Cardiac fibroblast (primary cell): Measurements from ENCODE around the gene IMP4.

Experiments used
- DNase-seq, 2 donors: peaks; one replicate each; pipeline versions ENCODE4 v3.0.0 to v3.0.0-alpha.2; 2010; ENCODE audit warnings: low read depth in 2 of 2
- H3K4me3 ChIP-seq, 2 donors: replicated peaks in 1 of 2; 1 replicate in 1 of 2; 2 replicates in 1 of 2; pipeline ENCODE4 v1.5.1; 2011; ENCODE audit warnings: low read depth in 2 of 2, low read length in 2 of 2, mild to moderate bottlenecking in 2 of 2, moderate library complexity in 1 of 2
- TF ChIP-seq, protein P1 (sequence below): IDR thresholded peaks from one replicate; pipeline ENCODE4 v1.5.1; 2011; ENCODE audit warnings: low read depth, mild to moderate bottlenecking, low read length, inconsistent platforms

Gene IMP4

DNA sequence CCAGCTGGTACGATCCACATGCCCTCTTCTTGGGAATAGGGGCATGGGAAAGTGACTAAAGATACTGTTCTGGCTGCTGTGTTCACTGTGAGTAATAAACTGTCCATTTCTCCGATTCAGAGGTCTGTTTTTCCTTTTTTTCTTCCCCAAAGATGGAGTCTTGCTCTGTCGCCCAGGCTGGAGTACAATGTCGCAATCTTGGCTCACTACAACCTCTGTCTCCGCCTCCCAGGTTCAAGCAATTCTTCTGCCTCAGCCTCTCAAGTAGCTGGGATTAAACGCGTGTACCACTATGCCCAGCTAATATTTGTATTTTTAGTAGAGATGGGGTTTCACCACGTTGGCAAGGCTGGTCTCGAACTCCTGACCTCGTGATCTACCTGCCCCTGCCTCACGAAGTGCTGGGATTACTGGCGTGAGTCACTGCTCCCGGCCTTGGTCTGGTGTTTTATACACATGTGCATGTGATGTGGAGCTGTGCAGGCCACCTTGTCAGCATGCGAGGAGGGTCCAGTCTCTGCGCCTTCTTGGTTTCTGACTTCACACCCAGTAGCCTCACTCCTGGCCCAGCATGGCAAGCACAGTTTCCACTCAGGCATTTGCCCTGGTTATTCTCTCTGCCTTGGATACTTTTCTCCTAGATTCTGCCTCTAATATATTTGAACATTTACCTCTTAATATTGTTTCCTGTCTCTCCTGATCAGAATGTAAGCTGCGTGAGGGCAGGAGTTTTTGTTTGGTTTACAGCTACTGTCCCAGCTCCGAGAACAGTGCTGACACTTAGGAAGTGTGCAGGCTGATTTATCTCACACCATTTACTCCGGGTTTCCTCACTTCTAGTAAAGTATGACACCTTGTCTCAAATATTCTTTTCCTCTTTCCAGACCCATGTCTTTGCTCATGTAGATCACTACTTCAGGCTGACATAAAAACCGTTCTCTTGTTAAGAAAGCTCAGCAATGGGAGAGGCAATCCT lies 32.9 kb downstream of the IMP4 start:
- TF ChIP-seq, protein P1, sequence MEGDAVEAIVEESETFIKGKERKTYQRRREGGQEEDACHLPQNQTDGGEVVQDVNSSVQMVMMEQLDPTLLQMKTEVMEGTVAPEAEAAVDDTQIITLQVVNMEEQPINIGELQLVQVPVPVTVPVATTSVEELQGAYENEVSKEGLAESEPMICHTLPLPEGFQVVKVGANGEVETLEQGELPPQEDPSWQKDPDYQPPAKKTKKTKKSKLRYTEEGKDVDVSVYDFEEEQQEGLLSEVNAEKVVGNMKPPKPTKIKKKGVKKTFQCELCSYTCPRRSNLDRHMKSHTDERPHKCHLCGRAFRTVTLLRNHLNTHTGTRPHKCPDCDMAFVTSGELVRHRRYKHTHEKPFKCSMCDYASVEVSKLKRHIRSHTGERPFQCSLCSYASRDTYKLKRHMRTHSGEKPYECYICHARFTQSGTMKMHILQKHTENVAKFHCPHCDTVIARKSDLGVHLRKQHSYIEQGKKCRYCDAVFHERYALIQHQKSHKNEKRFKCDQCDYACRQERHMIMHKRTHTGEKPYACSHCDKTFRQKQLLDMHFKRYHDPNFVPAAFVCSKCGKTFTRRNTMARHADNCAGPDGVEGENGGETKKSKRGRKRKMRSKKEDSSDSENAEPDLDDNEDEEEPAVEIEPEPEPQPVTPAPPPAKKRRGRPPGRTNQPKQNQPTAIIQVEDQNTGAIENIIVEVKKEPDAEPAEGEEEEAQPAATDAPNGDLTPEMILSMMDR, result no peak
- DNase-seq, result peak; percentile 33 to 41
- H3K4me3 ChIP-seq, result no peak overlapping the region

DNA sequence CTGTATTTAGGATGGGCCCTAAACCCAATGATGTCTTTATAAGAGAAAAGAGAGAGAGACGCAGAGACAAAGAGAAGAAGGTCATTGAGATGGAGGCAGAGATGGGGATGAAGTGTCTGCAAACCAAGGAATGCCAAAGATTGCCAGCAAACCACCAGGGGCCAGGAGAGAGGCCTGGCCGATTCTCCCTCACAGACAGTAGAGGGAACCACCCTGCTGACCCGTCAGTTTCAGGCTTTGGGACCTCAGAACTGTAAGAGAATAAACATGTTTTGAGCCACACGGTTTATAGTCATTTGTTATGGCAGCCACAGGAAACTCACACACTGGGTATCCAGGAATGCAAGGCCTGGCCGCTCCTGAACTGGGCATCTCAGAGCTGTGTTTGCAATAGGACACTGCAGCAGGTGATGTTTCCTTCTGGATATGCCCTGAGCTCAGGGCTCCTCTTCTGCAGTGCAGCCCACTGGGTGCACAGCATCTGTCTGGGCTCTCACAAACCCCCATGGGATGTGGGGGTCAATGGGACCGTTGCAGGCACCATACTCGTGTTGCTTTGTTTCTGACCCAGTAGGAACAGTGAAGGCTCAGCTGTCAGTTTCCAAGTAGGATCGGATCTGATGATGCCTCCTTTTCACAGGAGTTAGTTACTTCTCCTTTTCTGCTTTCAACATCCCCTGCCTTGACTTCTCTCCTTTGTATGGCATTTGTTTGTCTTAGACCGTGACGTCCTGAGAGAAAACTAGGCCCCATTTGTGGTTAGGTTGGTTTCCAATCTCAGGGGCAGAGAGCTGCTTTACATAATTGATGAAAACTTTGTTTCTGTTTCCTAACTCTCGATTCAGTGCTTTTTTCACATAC lies 34.0 kb downstream of the IMP4 start:
- TF ChIP-seq, protein P1, result peak; percentile 23
- DNase-seq, result no peak
- H3K4me3 ChIP-seq, result no peak overlapping the region

DNA sequence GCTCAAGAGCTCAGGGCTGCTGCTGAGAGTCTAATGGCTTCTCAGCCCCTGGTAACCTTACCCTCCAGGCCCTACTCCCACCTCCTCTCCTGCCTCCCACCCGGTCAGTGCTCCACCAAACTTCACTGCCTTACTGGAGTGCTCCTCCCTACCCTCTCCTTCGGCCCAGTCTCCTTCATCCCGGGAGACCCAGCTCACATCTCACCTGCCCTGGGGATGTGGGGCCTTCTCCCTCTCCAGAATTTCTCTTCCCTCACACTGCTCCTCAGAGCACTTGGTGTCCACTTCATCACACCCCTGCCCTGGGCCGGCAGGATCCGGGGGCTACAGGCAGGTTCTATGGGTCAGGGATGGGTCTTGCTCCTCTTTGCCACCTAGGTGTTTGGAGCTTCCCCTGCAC lies 34.8 kb downstream of the IMP4 start:
- no peak for DNase-seq
- TF ChIP-seq, protein P1, result no peak
- H3K4me3 ChIP-seq, result no peak overlapping the region

DNA sequence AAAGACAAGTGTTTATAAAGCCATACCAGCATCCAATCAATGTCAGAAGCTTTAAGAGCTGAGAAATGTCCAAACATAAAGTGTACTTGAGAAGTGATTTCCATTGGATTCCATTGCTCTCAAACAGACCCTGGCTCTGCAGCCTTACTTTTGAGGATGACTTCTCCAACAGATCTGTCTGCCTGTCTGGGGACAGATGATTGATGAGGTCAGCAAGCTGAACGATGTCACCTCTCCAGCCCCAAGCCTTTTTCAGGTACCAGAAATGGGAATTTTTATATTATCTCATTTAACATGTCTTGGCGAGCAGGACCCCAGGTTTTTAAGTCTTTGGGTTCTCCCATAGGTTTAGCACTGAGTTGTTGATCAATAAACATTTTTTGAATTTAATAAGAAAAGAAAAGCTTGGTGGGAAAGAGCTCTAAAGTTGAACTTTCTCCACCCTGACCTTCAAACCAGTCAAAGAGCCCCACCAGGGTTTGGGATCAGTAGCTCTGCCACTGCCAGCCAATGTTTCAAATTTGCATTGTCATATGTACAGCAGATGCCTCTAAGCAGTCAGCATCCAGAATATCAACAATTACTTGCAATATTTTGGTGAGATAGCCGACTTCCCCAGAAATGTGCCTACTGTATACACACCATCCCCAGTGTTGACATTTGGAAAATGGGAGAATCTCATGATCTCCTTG lies 35.7 kb downstream of the IMP4 start:
- DNase-seq, result no peak
- H3K4me3 ChIP-seq, result no peak overlapping the region
- TF ChIP-seq, protein P1, result no peak

DNA sequence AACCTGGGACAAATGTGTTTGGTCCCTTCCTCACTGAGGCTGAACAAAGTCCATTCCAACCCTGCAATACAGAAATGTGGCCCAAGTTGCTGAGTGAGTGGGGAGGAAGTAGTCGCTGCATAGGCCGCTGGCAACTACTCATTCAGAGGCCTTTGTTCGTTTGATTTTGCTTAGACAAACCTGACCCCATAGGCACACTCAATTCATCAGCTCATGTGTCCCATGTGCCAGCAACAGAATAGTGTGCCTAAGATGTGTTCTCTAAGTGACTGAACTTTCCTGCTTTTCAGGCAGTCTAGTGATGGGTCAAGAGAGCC lies 36.2 kb downstream of the IMP4 start:
- DNase-seq, result no peak
- no peak overlapping the region for H3K4me3 ChIP-seq
- TF ChIP-seq, protein P1, result no peak

DNA sequence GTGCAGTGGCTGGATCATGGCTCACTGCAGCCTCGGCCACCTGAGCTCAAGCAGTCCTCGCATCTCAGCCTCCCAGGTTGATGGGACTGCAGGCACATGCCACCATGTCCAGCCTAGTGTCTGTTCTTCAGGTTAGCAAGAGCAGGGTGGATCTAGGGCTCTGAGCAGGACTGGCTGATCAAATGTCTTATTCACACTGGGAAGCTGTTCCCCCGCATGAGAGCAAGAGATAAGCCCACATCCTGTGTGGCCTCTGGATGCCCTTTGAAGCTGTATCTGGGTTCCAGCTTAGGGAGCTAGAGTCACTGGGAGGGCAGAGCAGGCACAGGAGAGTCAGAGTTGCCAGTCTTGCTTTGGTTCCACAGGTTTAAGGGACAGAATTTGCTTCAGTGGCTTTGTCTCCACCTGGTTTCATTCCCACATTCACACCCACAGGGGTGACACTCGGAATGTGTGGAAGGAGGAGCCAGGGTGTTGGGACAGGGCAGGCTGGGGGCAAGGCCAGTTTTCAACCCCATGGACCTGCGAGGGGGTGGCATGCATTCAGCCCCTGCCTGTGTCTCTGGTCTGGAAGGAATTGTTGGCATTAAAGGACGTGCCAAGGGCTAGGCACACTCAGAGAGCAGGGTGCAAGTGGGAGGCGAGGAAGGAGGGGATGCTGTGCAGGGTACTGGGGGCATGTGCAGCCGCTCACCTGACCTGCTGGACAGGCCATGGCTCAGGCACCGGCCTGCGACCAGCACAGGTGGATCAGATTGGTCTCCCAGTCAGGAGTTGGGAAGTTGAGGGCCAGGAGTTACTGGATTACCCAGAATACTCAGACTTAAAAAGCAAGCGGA lies 37.6 kb downstream of the IMP4 start:
- TF ChIP-seq, protein P1, result no peak
- H3K4me3 ChIP-seq, result no peak overlapping the region
- DNase-seq, result peak in 1 of 2 donors; percentile 29
